SK-N-MC (cell line): ENCODE measurements around the gene TMEM17.

Experiments
- EZH2 ChIP-seq: fragments of 200-600 bp; sonication (generic); IDR thresholded peaks from one replicate; pipeline ENCODE4 v1.6.1; 2017; ENCODE audit warnings: antibody characterized with exemption
- FOXP2 ChIP-seq: optimal IDR thresholded peaks from 2 replicates; pipeline ENCODE3; 2011; ENCODE audit warnings: mild to moderate bottlenecking, moderate library complexity; ENCODE audit not compliant: insufficient read depth; ENCODE audit errors: extremely low read length, control extremely low read depth

- TF ChIP-seq EZH2 (no peak), FOXP2 (no peak)
Measured at GRCh38 chr2:62477573-62477972, 28.4 kb downstream of the TMEM17 start.
